Mammary epithelial cell (primary cell): ENCODE measurements around the gene PTPRO.

Source experiments
- CTCF ChIP-seq, 2 donors: IDR thresholded peaks in 1 of 2; conservative IDR thresholded peaks in 1 of 2; 2 replicates each; pipeline ENCODE4 v1.5.1; 2011 to 2012; ENCODE audit warnings: inconsistent platforms in 2 of 2, low read length in 2 of 2, mild to moderate bottlenecking in 2 of 2, control low read depth in 1 of 2, low read depth in 1 of 2; ENCODE audit not compliant: insufficient read depth in 1 of 2; ENCODE audit errors: extremely low read depth in 1 of 2
- EZH2 ChIP-seq: IDR thresholded peaks from 2 replicates; pipeline ENCODE4 v1.6.1; 2012; ENCODE audit warnings: low read length, inconsistent platforms, borderline replicate concordance

- TF ChIP-seq CTCF (conservative IDR thresholded peaks at IDR 0.05 in 1 of 2, IDR thresholded peaks at IDR 0.05 in 1 of 2; ENCODE audit: extremely low read depth in 1 of 2, insufficient read depth in 1 of 2, low read depth in 1 of 2, low read length in 2 of 2) (no peak), EZH2 (no peak)
Observed at GRCh38 chr12:15561396-15561795, 239.1 kb downstream of the PTPRO start.
